ENCODE data around the gene EGR4. TPM values are rescaled to one million over a fixed set of nuclear protein-coding genes. Genes with fewer than 3 reads are reported as not detected.
A peak's percentile ranks its signal among the peaks of the same experiment; 100 is the strongest.

The EGR4 gene
- total RNA-seq = not detected

- peak; percentile 70 for DNase-seq (ENCODE audit: low spot score)
Observed at GRCh38 chr2:73293534-73294171, at the start of gene EGR4. Gene EGR4 (minus strand): TSS chr2:73293548. CDS start chr2:73293317, 231 bp downstream.

GRCh38 chr2:73341039-73341438 lies 47.7 kb upstream of the EGR4 start:
- no peak for DNase-seq (ENCODE audit: low spot score)

GRCh38 chr2:73339201-73339600 lies 45.9 kb upstream of the EGR4 start:
- no peak for DNase-seq (ENCODE audit: low spot score)

GRCh38 chr2:73337828-73338227 lies 44.5 kb upstream of the EGR4 start:
- no peak for DNase-seq (ENCODE audit: low spot score)

GRCh38 chr2:73334620-73335019 lies 41.3 kb upstream of the EGR4 start:
- DNase-seq (ENCODE audit: low spot score) = no peak

GRCh38 chr2:73334045-73334444 lies 40.7 kb upstream of the EGR4 start:
- DNase-seq (ENCODE audit: low spot score) = no peak

- DNase-seq (ENCODE audit: low spot score) = no peak
Observed at GRCh38 chr2:73333564-73333963, 40.2 kb upstream of the EGR4 start.

GRCh38 chr2:73324126-73324725 lies 30.9 kb upstream of the EGR4 start:
- DNase-seq (ENCODE audit: low spot score) = no peak

GRCh38 chr2:73323551-73323950 lies 30.2 kb upstream of the EGR4 start:
- no peak for DNase-seq (ENCODE audit: low spot score)

GRCh38 chr2:73314441-73314840 lies 21.1 kb upstream of the EGR4 start:
- DNase-seq (ENCODE audit: low spot score) = no peak

GRCh38 chr2:73307720-73308119 lies 14.4 kb upstream of the EGR4 start:
- no peak for DNase-seq (ENCODE audit: low spot score)

- DNase-seq (ENCODE audit: low spot score) = no peak
Observed at GRCh38 chr2:73301636-73302035, 8.3 kb upstream of the EGR4 start.

- no peak for DNase-seq (ENCODE audit: low spot score)
Observed at GRCh38 chr2:73300926-73301325, 7.6 kb upstream of the EGR4 start.

GRCh38 chr2:73297586-73297985 lies 4.2 kb upstream of the EGR4 start:
- DNase-seq (ENCODE audit: low spot score) = no peak

GRCh38 chr2:73297151-73297559 lies 3.8 kb upstream of the EGR4 start:
- no peak for DNase-seq (ENCODE audit: low spot score)

- DNase-seq (ENCODE audit: low spot score) = no peak
Observed at GRCh38 chr2:73295751-73296400, 2.5 kb upstream of the EGR4 start.

GRCh38 chr2:73294239-73294638 lies 891 bp upstream of the EGR4 start:
- DNase-seq (ENCODE audit: low spot score) = no peak

GRCh38 chr2:73292906-73293533 lies 328 bp downstream of the EGR4 start:
- no peak for DNase-seq (ENCODE audit: low spot score)

- no peak for DNase-seq (ENCODE audit: low spot score)
Observed at GRCh38 chr2:73292316-73292905, 937 bp downstream of the EGR4 start.

- no peak for DNase-seq (ENCODE audit: low spot score)
Observed at GRCh38 chr2:73291461-73292315, 1.7 kb downstream of the EGR4 start.

GRCh38 chr2:73291093-73291460 lies 2.3 kb downstream of the EGR4 start:
- DNase-seq (ENCODE audit: low spot score) = no peak

Measured in ureter (tissue), 1 donor.